ENCODE results near the gene FIGNL1.

- TF ChIP-seq NFRKB (IDR thresholded peaks at IDR 0.05): no peak
- no peak for TF ChIP-seq LEF1 (IDR thresholded peaks at IDR 0.05; ENCODE audit: borderline replicate concordance)
Measured at GRCh38 chr7:50406935-50407334, 43.2 kb downstream of the FIGNL1 start.
